ENCODE data around the gene STX3.

The STX3 gene

DNA sequence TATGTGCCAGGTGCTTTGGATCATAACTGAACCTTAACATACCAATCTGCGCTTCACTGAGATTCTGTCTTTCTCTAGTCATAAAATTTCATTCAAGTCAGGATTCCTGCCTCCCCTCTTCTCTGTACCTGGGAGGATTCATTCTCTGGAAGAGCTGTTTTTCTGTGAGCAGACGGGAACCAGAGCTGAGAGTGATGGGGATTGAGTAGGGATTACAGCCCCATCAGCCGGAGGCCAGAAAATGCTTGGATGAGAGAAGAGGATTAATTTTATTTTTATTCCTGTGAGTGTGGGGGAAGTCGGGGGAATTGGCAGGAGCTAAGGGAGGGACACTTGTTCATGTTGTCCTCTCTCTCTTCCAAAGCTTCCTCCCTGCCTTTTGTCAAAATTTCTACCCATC lies 4.7 kb downstream of the STX3 start:
- Histone ChIP-seq H2BK5ac (ENCODE audit: low read length) (no peak overlapping the region), H3K36me3 (ENCODE audit: control insufficient read depth, insufficient read depth, low read length) (no peaks in the 10 kb centered on the region), H3K4me2 (ENCODE audit: low read length) (no peak overlapping the region), H2AK5ac (ENCODE audit: low read length) (no peak overlapping the region), H3K23ac (ENCODE audit: low read length) (no peak overlapping the region), H3K27ac (ENCODE audit: low read depth, low read length) (no peak overlapping the region), H3K27me3 (ENCODE audit: insufficient read depth, low read length, poor library complexity) (no peaks in the 10 kb centered on the region), H3K79me1 (ENCODE audit: low read length) (peaks cover 44% of the 10 kb centered on the region), H4K5ac (ENCODE audit: low read length) (no peak overlapping the region), H3K4me1 (ENCODE audit: control insufficient read depth, low read depth, low read length) (peaks cover 5% of the 10 kb centered on the region), H2BK120ac (ENCODE audit: low read depth, low read length) (no peak overlapping the region), H4K8ac (ENCODE audit: low read depth, low read length) (no peak overlapping the region), H3K4me3 (ENCODE audit: low read length) (no peak overlapping the region), H3K79me2 (ENCODE audit: control insufficient read depth, insufficient read depth, low read length) (peaks cover 59% of the 10 kb centered on the region), H3K9ac (ENCODE audit: low read length) (no peak overlapping the region), H3K18ac (ENCODE audit: low read length) (no peak overlapping the region), H2BK15ac (replicated peaks; ENCODE audit: low read depth) (no peak overlapping the region), H3K56ac (ENCODE audit: low read length) (no peak overlapping the region), H3K4ac (ENCODE audit: low read depth, low read length) (no peak overlapping the region)
- DNase-seq, result no peak
- no CpG with 5 or more reads among the region's 4 CpGs for WGBS (ENCODE audit: extremely low coverage, insufficient coverage, low lambda C conversion rate)

DNA sequence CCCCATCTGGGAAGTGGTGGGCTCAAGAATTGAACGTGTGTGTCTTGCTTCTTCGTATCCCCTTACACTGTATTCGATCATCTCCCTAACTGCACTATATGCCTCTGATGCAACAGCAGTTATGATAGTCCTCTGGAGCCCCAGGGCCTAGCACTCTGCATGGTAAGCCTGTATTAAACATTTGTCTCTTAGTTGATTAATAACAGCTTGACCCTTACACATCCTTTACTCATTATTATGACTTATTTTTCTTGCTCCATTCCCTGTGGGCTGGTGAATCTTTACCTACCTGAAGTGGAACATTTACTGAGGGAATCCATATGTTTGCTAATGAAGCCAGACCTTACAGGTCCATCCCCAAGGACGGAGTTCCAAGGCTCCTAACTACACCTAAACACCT lies 5.6 kb downstream of the STX3 start:
- Histone ChIP-seq H3K18ac (ENCODE audit: low read length) (no peak overlapping the region), H3K4me1 (ENCODE audit: control insufficient read depth, low read depth, low read length) (peaks cover 5% of the 10 kb centered on the region)

DNA sequence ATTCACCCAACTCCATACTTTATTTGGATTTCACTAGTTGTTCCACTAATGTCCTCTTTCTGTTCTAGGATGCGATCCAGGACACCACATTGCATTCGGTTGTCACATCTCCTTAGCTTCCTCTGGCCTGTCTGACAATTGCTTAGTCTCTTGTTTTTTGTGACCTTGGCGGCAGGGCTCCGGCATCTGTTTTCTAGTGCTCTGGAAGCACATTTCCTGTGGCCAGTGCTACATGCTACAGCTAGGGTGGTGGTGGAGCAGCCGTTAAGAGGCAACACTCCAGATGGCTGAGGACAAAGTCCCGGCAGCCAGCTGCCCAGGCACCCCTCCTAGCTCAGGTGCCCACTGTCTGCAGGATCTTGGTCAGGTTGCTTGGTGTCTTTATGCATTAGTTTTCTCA lies 6.8 kb downstream of the STX3 start:
- Histone ChIP-seq H3K79me1 (ENCODE audit: low read length) (peaks cover 46% of the 10 kb centered on the region), H3K9ac (ENCODE audit: low read length) (no peak overlapping the region), H4K5ac (ENCODE audit: low read length) (no peak overlapping the region), H3K36me3 (ENCODE audit: control insufficient read depth, insufficient read depth, low read length) (no peaks in the 10 kb centered on the region), H2BK120ac (ENCODE audit: low read depth, low read length) (no peak overlapping the region), H3K4me1 (ENCODE audit: control insufficient read depth, low read depth, low read length) (peaks cover 2% of the 10 kb centered on the region), H3K18ac (ENCODE audit: low read length) (no peak overlapping the region), H3K79me2 (ENCODE audit: control insufficient read depth, insufficient read depth, low read length) (peaks cover 54% of the 10 kb centered on the region), H3K23ac (ENCODE audit: low read length) (no peak overlapping the region), H2BK5ac (ENCODE audit: low read length) (no peak overlapping the region), H3K4me3 (ENCODE audit: low read length) (no peak overlapping the region), H3K27me3 (ENCODE audit: insufficient read depth, low read length, poor library complexity) (no peaks in the 10 kb centered on the region), H3K4ac (ENCODE audit: low read depth, low read length) (no peak overlapping the region), H3K27ac (ENCODE audit: low read depth, low read length) (no peak overlapping the region), H2AK5ac (ENCODE audit: low read length) (no peak overlapping the region), H2BK15ac (replicated peaks; ENCODE audit: low read depth) (no peak overlapping the region), H3K4me2 (ENCODE audit: low read length) (no peak overlapping the region), H3K56ac (ENCODE audit: low read length) (no peak overlapping the region), H4K8ac (ENCODE audit: low read depth, low read length) (no peak overlapping the region)
- WGBS (ENCODE audit: extremely low coverage, insufficient coverage, low lambda C conversion rate), result no CpG with 5 or more reads among the region's 6 CpGs
- DNase-seq, result no peak

More for the DNA sequence above, 5.6 kb downstream of the STX3 start:
- whole genome bisulfite sequencing (ENCODE audit: extremely low coverage, insufficient coverage, low lambda C conversion rate), result no CpG with 5 or more reads among the region's 4 CpGs
- H3K79me1 ChIP-seq (ENCODE audit: low read length), result peaks cover 47% of the 10 kb centered on the region
- no peak overlapping the region for H2BK120ac ChIP-seq (ENCODE audit: low read depth, low read length)
- H3K79me2 ChIP-seq (ENCODE audit: control insufficient read depth, insufficient read depth, low read length), result peaks cover 61% of the 10 kb centered on the region
- no peak for DNase-seq
- H3K9ac ChIP-seq (ENCODE audit: low read length), result no peak overlapping the region
- H3K36me3 ChIP-seq (ENCODE audit: control insufficient read depth, insufficient read depth, low read length), result no peaks in the 10 kb centered on the region
- H3K4me3 ChIP-seq (ENCODE audit: low read length), result no peak overlapping the region
- no peak overlapping the region for H3K23ac ChIP-seq (ENCODE audit: low read length)
- H4K5ac ChIP-seq (ENCODE audit: low read length), result no peak overlapping the region
- H2BK5ac ChIP-seq (ENCODE audit: low read length), result no peak overlapping the region
- H3K4ac ChIP-seq (ENCODE audit: low read depth, low read length), result no peak overlapping the region
- H3K27ac ChIP-seq (ENCODE audit: low read depth, low read length), result no peak overlapping the region
- H2AK5ac ChIP-seq (ENCODE audit: low read length), result no peak overlapping the region
- H2BK15ac ChIP-seq (replicated peaks; ENCODE audit: low read depth), result no peak overlapping the region
- no peaks in the 10 kb centered on the region for H3K27me3 ChIP-seq (ENCODE audit: insufficient read depth, low read length, poor library complexity)
- no peak overlapping the region for H3K4me2 ChIP-seq (ENCODE audit: low read length)
- no peak overlapping the region for H4K8ac ChIP-seq (ENCODE audit: low read depth, low read length)
- H3K56ac ChIP-seq (ENCODE audit: low read length), result no peak overlapping the region

DNA sequence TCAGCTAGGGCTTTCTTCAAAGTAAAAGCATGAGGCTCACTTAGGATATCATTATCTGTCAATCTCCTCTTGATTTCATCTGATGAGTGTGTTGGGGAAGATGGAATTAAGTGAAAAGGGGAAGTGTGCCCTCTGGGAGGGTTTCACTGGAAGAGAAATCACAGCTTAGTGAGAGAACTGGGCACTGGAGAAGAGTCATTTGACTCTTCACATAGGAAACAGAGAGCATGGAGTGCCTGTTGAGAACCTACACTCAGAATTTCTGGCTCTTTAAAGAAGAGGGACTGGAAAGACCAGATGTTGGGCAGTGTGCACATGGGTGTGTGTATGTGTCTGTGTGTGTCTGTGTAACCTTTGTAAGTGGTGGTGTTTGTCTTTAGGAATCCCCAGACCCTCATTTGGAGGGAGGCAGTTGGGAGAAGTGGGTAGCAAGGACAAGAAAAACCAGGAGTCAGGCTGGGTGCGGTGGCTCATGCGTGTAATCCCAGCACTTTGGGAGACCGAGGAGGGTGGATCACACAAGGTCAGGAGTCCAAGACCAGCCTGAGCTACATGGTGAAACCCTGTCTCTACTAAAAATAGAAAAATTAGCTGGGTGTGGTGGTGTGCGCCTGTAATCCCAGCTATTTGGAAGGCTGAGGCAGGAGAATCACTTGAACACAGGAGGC lies 10.0 kb downstream of the STX3 start:
- H3K36me3 ChIP-seq (ENCODE audit: control insufficient read depth, insufficient read depth, low read length), result no peaks in the 10 kb centered on the region
- WGBS (ENCODE audit: extremely low coverage, insufficient coverage, low lambda C conversion rate), result no CpG with 5 or more reads among the region's 4 CpGs
- no peak overlapping the region for H3K4me2 ChIP-seq (ENCODE audit: low read length)
- peaks cover 54% of the 10 kb centered on the region for H3K79me1 ChIP-seq (ENCODE audit: low read length)
- H2AK5ac ChIP-seq (ENCODE audit: low read length), result no peak overlapping the region
- no peak for DNase-seq
- no peak overlapping the region for H4K5ac ChIP-seq (ENCODE audit: low read length)
- peaks cover 2% of the 10 kb centered on the region for H3K4me1 ChIP-seq (ENCODE audit: control insufficient read depth, low read depth, low read length)
- no peak overlapping the region for H3K56ac ChIP-seq (ENCODE audit: low read length)
- no peak overlapping the region for H3K4me3 ChIP-seq (ENCODE audit: low read length)
- H3K9ac ChIP-seq (ENCODE audit: low read length), result no peak overlapping the region
- no peak overlapping the region for H3K18ac ChIP-seq (ENCODE audit: low read length)
- H3K27ac ChIP-seq (ENCODE audit: low read depth, low read length), result no peak overlapping the region
- H2BK5ac ChIP-seq (ENCODE audit: low read length), result no peak overlapping the region
- H3K4ac ChIP-seq (ENCODE audit: low read depth, low read length), result no peak overlapping the region
- H2BK120ac ChIP-seq (ENCODE audit: low read depth, low read length), result no peak overlapping the region
- H3K79me2 ChIP-seq (ENCODE audit: control insufficient read depth, insufficient read depth, low read length), result peaks cover 50% of the 10 kb centered on the region
- H3K27me3 ChIP-seq (ENCODE audit: insufficient read depth, low read length, poor library complexity), result no peaks in the 10 kb centered on the region
- H3K23ac ChIP-seq (ENCODE audit: low read length), result no peak overlapping the region
- H2BK15ac ChIP-seq (replicated peaks; ENCODE audit: low read depth), result no peak overlapping the region
- H4K8ac ChIP-seq (ENCODE audit: low read depth, low read length), result no peak overlapping the region

- Histone ChIP-seq H3K79me1 (ENCODE audit: low read length) (peaks cover 50% of the 10 kb centered on the region), H3K36me3 (ENCODE audit: control insufficient read depth, insufficient read depth, low read length) (no peaks in the 10 kb centered on the region), H2BK120ac (ENCODE audit: low read depth, low read length) (no peak overlapping the region), H2BK15ac (replicated peaks; ENCODE audit: low read depth) (no peak overlapping the region), H3K4me3 (ENCODE audit: low read length) (no peak overlapping the region), H3K4ac (ENCODE audit: low read depth, low read length) (no peak overlapping the region), H2AK5ac (ENCODE audit: low read length) (no peak overlapping the region), H4K8ac (ENCODE audit: low read depth, low read length) (no peak overlapping the region), H3K27me3 (ENCODE audit: insufficient read depth, low read length, poor library complexity) (no peaks in the 10 kb centered on the region), H2BK5ac (ENCODE audit: low read length) (no peak overlapping the region), H3K79me2 (ENCODE audit: control insufficient read depth, insufficient read depth, low read length) (peaks cover 40% of the 10 kb centered on the region), H3K23ac (ENCODE audit: low read length) (no peak overlapping the region), H3K18ac (ENCODE audit: low read length) (no peak overlapping the region), H3K56ac (ENCODE audit: low read length) (no peak overlapping the region), H3K4me2 (ENCODE audit: low read length) (no peak overlapping the region), H3K27ac (ENCODE audit: low read depth, low read length) (no peak overlapping the region), H3K9ac (ENCODE audit: low read length) (no peak overlapping the region), H3K4me1 (ENCODE audit: control insufficient read depth, low read depth, low read length) (peaks cover 2% of the 10 kb centered on the region), H4K5ac (ENCODE audit: low read length) (no peak overlapping the region)
- no peak for DNase-seq
- WGBS (ENCODE audit: extremely low coverage, insufficient coverage, low lambda C conversion rate), result no CpG with 5 or more reads among the region's 6 CpGs
Measured at GRCh38 chr11:59766542-59767224, 11.5 kb downstream of the STX3 start.

All from mesendoderm (in vitro differentiated cells).